Mucosa of descending colon (tissue), 3 donors: Measurements from ENCODE around the gene AQP11. TPM values are rescaled to one million over a fixed set of nuclear protein-coding genes. Genes with fewer than 3 reads are reported as not detected.
"Not testable (repeated sequence)": the region's sequence is repeated elsewhere in the genome, so short reads cannot be mapped to it uniquely, and the experiment has no call there.

ENCODE experiments used
- ATAC-seq: fragments of 200-7000 bp; cut with Tn5 transposase; one replicate; pipeline ENCODE4 v1.9.1; 2020; ENCODE audit warnings: mild to moderate bottlenecking, moderate library complexity
- DNase-seq, 3 donors: peaks; one replicate each; pipeline ENCODE4 v3.0.0-alpha.2; 2020
- H3K36me3 ChIP-seq: fragments of 200-600 bp; one replicate; pipeline ENCODE4 v1.8.0; 2021; ENCODE audit warnings: low read depth, mild to moderate bottlenecking
- H3K4me1 ChIP-seq: fragments of 200-600 bp; one replicate; pipeline ENCODE4 v1.8.0; 2021; ENCODE audit warnings: low read depth, mild to moderate bottlenecking
- H3K4me3 ChIP-seq: fragments of 200-600 bp; one replicate; pipeline ENCODE4 v1.8.0; 2021; ENCODE audit warnings: mild to moderate bottlenecking
- H3K9me3 ChIP-seq: fragments of 200-600 bp; one replicate; pipeline ENCODE4 v1.8.0; 2021; ENCODE audit warnings: mild to moderate bottlenecking
- CTCF ChIP-seq: fragments of 200-600 bp; IDR thresholded peaks from one replicate; pipeline ENCODE4 v1.8.0; 2022; ENCODE audit warnings: antibody characterized with exemption, mild to moderate bottlenecking
- intact Hi-C, 2 donors: fragments of 100-400 bp; cut with DNase I in 1 of 2; cut with micrococcal nuclease in 1 of 2; formaldehyde crosslinking; loops; one replicate each; pipeline versions ENCODE4 v1.11.0 to v1.11.1; 2022; cut with DNase I, micrococcal nuclease
- total RNA-seq, 3 donors: library from RNA; stranded (reverse); fragmentation: NEBNext Ultra II Directional in 2 of 3; extraction: Animal tissue kit (Norgen Biotek cat#: 25700) in 2 of 3; gene quantifications; one replicate each; pipeline versions ENCODE4 v1.2.1 to v1.2.4, GENCODE V29; 2021 to 2023
- donor health status: DM: no; HTN: no; CAD: no; lungs with moderate emphysema.
- donor health status: DM: no; HTN: no; CAD: no.
- donor health status: DM: no; HTN: yes; CAD: no.

AQP11 gene
- total RNA-seq, 3 donors from 2014 or later = 4.7 to 6.5 (median 6.1) TPM

- H3K9me3 ChIP-seq = no peaks in the 10 kb centered on the region
Measured at GRCh38 chr11:77548552-77549445, 41.0 kb upstream of the AQP11 start.

GRCh38 chr11:77551426-77551825, 38.3 kb upstream of the AQP11 start:
- intact Hi-C loops, H3K36me3 ChIP-seq, DNase-seq, H3K9me3 ChIP-seq, H3K4me3 ChIP-seq, ATAC-seq: not testable (repeated sequence)
- peaks cover 11% of the 10 kb centered on the region for H3K4me1 ChIP-seq

More at GRCh38 chr11:77548552-77549445, 41.0 kb upstream of the AQP11 start:
- DNase-seq = no peak
- Histone ChIP-seq H3K36me3 (no peaks in the 10 kb centered on the region), H3K4me3 (no peak overlapping the region), H3K4me1 (peaks cover 11% of the 10 kb centered on the region)
- TF ChIP-seq CTCF = no peak
- intact Hi-C loops = loop anchor here (10.0 kb wide), 2 partner anchors 74 to 354 kb away; partner anchors contain the start of gene PAK1 (in 1 of the 2)
- peak; percentile 9 for ATAC-seq

- intact Hi-C loops = no loop called here
Measured at GRCh38 chr11:77557553-77557952, 32.2 kb upstream of the AQP11 start.

GRCh38 chr11:77558380-77558779, 31.4 kb upstream of the AQP11 start:
- ATAC-seq (no peak), DNase-seq (no peak)
- Histone ChIP-seq H3K36me3 (no peaks in the 10 kb centered on the region), H3K9me3 (peaks cover 5% of the 10 kb centered on the region), H3K4me3 (no peak overlapping the region), H3K4me1 (peaks cover 6% of the 10 kb centered on the region)
- TF ChIP-seq CTCF = no peak
- intact Hi-C loops = no loop called here

More at GRCh38 chr11:77557553-77557952, 32.2 kb upstream of the AQP11 start:
- Histone ChIP-seq H3K4me3 (no peak overlapping the region), H3K9me3 (peaks cover 5% of the 10 kb centered on the region), H3K4me1 (peaks cover 6% of the 10 kb centered on the region), H3K36me3 (no peaks in the 10 kb centered on the region)
- no peak for TF ChIP-seq CTCF
- DNase-seq = peak in 1 of 3 donors; percentile 50
- no peak for ATAC-seq

- no peak overlapping the region for H3K4me3 ChIP-seq
- TF ChIP-seq CTCF = no peak
- H3K9me3 ChIP-seq = peaks cover 5% of the 10 kb centered on the region
- ATAC-seq (peak; percentile 82), DNase-seq (no peak)
- H3K4me1 ChIP-seq = peaks cover 6% of the 10 kb centered on the region
- no peaks in the 10 kb centered on the region for H3K36me3 ChIP-seq
- intact Hi-C loops = no loop called here
Measured at GRCh38 chr11:77559686-77560401, 29.9 kb upstream of the AQP11 start.

GRCh38 chr11:77560605-77561004, 29.1 kb upstream of the AQP11 start:
- intact Hi-C loops = no loop called here

More at GRCh38 chr11:77560605-77561004, 29.1 kb upstream of the AQP11 start:
- Histone ChIP-seq H3K9me3 (no peaks in the 10 kb centered on the region), H3K4me1 (peaks cover 6% of the 10 kb centered on the region), H3K36me3 (no peaks in the 10 kb centered on the region), H3K4me3 (no peak overlapping the region)
- no peak for TF ChIP-seq CTCF
- ATAC-seq = peak; percentile 85
- no peak for DNase-seq
